Activated CD4-positive, alpha-beta T cell treated with anti-CD3 and anti-CD28 coated beads, Interleukin-2, amount 50 U/mL, for 4 hours (primary cell): Measurements from ENCODE around the gene KCNJ14.

ENCODE experiments used
- DNase-seq, 2 experiments: peaks; one replicate each; pipeline ENCODE4 v3.0.0-alpha.2; 2020

Gene KCNJ14

DNA sequence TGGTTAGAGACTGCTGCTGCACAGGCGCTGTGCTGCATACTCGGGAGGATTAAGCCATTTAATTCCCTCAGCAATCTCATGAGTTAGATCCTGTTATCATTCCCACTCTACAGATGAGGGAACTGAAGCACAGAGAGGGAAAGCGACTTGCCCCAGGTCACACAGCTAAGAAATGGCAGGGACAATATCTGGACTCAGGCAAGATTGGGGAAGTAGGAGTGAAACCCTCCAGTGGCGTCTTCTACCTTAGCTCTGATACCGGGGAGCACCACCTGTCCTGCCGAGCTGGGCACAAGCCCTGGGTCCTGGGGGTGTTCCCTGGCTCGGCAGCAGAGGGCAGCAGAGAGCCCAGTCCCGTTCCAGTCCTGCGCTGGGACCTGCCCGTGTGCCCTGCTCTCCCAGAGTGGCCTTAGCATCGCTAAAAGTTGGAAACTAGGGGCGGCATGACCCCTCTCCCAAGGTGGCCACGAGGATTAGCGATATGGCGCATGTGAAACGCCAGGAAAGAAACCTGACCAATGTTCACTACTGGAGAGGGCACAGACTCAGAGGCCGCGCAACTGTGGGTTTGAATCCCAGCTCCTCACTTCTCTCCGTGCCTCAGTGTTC is 34.3 kb downstream of the KCNJ14 start:
- DNase-seq, result peak; percentile 73 to 77

DNA sequence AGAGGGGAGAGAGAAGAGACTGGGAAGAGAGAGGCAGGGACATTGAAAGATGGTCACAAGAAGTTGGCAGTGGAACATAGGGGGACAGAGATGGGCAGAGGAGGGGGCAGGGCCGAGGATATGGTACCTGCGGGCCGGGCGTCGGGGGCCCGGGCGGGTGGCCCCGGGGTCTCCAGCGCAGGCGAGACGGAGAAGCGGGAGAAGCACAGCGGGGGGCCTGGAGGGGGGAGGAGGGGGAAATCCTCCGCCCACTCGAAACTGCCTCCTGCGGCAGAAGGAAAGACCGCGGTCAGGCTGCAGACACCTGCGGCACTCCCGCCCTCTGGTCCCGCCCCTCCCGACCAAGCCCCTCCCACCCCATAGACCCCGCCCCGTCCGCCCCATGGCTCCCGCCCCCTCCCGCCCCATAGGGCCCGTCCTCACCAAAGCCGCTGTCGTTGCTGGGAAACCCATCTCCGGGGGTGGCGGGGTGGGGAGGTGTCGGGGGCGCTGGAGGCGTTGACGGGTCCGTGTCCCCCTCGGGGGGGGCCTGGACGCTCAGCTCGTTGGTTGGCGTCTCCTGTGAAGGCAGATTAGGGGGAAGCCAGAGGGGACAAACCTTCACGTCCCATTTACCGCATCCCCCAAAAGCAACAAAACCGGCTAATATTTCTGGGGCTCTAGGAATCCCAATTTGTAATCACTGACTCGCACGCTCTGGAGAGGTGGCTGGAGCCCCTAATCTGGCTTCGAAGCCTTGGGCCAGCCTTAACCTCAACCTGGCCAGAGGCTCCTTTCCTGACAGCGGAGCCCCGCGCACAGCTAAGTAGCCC is 35.8 kb downstream of the KCNJ14 start:
- DNase-seq, result peak; percentile 46 to 47

DNA sequence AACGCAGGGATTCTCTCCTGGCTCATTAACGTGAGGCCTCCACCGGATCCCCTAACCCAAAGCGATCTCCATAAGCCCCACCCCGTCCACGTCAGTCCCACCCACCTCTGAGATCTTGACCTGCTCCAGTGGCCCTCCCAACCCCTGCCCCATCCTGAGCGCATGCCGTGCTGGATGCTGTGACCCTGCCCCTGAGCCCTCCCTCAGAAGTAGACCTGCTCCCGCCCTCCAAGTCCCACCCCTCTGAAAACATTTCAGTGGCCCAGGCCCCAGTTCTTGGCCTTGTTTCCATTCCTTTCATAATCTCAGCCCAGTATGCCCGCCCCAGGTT is 36.4 kb downstream of the KCNJ14 start:
- DNase-seq, result no peak

DNA sequence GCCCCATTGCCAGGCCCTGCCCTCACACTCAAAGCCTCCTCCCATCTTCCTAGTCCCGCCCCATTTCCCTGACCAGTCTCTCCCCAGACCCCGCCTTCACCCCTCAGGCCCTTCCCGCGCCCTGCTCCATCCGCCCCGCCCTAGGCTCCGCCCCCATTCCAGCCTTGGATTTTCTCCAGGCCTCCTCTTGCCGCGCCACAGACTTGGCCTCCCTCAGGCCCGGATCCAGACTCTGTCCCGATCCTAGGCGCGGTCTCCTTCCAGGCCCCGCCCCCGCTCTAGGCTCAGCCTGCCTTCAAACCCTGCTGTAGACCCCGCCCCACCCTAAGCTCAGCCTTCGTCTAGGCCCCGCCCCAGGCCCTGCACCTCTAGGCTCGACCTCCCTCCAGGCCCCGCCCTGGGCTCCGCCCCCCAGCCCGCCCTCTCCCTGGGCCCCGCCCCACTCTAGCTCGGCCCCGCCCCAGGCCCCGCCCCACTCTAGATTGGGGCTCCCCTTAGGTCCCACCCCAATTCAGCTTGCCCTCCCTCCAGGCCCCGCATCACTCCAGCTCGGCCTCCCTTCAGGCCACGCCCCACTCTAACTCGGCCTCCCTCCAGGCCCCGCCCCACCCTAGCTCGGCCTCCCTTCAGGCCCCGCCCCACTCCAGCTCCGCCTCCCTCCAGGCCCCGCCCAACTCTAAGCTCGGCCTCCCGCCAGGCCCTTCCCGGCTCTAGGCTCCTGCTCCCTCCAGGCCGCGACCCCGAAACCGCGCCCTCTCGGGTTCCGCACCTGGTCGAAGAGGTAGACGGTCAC is 37.7 kb downstream of the KCNJ14 start:
- peak; percentile 73 to 74 for DNase-seq

DNA sequence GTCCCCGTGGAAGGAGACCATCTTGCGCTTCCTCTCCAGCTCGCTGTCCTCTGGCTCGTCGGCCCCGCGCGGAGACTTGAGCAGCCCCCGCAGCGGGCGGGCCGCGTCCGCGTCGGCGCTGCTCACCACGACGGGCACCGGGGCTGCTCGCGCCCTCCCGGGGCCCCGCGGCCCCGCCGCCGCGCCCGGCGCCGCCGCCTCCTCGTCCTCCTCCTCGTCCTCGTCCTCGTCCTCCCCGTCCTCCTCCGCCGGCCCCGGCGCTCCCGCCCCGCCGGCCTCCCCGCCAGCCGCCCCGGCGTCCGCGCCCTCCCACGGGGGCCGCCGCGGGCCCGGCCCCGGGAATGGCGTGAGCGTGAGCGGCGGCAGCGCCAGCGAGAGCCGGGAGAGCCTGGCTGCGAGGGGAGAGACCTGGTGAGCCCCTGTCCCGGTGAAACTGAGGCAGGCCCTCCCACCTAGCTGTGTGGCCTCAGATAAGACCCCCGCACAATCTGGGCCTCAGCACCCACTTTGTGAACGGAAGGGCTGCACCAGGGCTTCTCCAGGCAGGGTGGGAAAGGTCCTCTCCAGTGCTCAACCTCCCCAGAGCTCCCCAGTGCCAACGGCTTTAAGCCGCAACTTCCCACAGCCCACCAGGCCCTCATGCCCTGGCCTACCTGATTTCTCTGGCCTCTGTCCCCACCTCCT is 38.5 kb downstream of the KCNJ14 start:
- DNase-seq, result no peak

- no peak for DNase-seq
Measured at GRCh38 chr19:48495396-48495795, 40.0 kb downstream of the KCNJ14 start.

DNA sequence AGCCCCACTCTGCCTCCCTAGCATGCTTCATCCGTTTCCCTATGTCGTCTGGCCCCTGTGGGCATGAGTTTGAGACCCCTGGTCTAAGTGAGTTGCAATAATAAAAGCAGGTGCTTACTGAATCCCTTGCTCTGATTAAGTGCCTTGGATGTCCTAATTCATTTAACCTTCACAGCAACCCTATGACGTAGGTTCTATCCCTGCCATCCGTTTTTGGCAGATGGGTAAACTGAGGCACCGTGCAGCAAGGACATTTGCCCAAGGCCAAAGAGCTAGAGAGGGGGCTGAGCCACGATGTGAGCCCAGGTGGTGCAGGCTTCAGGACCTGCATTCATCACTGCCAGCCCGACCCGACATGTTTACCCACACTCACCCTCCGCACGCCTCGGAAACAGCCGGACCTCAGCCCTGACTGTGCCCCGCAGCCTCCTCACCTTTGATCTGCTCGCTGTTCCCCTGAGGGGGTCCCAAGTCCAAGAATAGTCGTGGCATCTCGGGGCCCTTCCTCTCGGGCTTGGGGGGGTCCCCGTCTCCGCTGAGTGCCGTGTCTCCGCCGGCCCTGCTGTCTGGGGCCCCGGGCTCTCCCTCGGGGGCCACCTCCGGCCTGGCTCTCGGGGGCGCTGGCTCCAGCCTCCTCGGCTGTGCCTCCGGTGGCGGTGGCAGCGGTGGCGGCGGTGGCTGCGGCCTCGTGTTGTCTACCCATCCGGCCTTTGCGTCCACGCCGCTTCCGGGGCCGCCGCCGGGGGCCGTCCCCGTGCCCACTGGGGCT is 41.8 kb downstream of the KCNJ14 start:
- no peak for DNase-seq

GRCh38 chr19:48497728-48498594 is 42.6 kb downstream of the KCNJ14 start:
- DNase-seq, result no peak

GRCh38 chr19:48498595-48499311 is 43.4 kb downstream of the KCNJ14 start:
- no peak for DNase-seq

DNA sequence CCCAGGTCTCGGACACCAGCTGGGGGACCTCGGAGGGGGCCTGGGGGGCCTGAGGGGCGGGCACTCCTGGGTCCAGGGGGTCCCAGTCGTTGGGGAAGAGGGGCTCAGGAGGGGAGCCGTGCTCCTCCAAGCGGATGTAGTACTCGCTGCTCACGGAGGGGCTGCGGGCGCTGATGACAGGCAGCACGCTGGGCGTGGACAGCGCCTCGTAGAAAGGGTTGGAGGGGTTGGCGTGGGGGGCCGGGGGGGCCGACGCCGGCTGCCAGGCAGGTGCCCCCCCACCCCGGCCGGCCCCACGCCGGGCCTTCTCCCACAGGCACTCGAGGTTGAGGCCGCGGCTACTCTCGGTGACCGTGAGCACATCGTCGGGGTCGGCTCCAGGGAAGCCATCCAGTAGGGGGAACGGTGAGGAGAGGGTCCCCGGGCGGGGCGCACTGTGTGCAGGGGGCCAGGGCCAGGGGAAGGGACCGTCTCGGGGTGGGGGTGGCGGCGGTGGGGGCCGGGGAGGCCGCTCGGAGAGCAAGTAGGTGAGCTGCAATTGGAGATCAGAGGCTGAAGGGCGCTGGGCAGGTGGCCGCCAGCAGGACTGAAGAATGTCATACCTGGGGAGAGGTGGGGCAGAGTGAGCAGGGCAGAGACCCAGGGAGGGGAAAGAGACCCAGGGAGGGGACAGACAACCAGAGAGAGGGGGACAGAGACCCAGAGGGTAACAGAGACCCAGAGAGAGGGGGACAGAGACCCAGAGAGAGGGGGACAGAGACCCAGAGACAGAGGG is 44.1 kb downstream of the KCNJ14 start:
- DNase-seq, result no peak

DNA sequence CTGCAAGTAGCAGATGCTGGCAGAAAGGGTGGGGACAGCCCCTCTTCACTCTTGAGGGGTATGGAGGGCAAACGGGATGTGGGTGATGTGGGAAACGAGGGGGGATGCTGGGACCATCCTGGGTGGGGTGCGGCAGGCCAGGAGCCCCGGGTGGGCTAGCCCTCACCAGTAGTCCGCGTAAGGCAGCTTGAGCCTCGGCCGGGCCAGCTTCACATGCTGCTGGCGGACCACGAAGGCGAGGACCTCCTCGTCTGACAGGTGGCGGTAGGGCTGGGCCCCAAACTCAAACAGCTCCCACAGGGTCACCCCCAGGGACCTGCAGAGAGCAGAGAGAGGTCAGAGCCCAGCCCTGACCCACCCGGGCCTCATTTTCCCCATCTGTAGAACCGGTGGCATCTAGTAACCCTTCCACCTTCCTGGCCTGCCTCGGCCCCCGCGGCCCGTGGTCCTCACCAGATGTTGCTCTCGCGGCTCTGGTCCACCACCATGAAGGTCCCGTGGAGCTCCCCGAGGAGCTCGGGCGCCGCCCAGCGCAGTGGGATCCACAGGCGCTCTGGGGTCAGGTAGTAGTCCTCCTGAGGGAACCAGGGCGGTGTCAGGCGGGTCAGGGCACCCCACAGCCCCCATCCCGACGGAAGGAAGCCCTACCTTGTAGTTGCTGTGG is 45.6 kb downstream of the KCNJ14 start:
- DNase-seq, result no peak

DNA sequence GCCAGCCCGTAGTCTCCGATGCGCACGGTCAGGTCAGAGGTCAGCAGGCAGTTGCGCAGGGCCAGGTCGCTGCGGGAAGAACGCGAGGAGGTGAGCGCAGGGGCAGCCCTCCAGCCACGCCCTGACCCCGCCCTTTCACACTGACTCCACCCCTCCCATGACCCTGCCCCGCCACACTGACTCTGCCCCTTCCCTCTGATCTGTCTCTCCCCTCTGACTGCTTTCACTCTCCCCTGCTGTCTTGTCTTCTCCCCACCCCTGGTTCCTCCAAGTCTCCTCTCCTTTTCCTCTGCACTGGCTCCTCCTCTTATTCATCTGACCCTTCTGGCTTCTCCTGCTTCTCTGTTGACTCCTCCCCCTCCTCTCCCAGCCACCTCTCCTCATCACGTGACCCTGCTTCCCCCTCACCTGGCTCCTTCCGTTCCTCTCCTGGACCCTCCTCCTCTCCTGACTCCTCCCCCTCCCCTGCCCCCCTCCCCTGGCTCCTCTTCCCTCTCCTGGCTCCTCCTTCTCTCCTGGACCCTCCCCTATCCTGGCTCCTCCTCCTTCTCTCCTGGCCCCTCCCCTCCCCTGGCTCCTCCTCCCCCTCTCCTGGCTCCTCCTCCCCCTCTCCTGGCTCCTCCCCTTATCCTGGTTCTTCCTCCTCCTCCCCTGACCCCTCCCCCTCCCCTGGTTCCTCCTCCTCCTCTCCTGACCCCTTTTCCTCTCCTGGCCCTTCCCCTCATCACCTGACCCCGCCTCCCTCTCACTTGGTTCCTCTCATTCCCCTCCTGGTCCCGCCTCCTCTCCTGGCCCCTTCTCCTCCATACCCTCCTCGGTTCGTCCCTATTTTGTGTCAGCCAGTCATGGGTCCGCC is 46.3 kb downstream of the KCNJ14 start:
- DNase-seq, result peak; percentile 37 to 72

- DNase-seq, result peak in 1 of 2 experiments; percentile 75
Measured at GRCh38 chr19:48502350-48503018, 47.1 kb downstream of the KCNJ14 start.

DNA sequence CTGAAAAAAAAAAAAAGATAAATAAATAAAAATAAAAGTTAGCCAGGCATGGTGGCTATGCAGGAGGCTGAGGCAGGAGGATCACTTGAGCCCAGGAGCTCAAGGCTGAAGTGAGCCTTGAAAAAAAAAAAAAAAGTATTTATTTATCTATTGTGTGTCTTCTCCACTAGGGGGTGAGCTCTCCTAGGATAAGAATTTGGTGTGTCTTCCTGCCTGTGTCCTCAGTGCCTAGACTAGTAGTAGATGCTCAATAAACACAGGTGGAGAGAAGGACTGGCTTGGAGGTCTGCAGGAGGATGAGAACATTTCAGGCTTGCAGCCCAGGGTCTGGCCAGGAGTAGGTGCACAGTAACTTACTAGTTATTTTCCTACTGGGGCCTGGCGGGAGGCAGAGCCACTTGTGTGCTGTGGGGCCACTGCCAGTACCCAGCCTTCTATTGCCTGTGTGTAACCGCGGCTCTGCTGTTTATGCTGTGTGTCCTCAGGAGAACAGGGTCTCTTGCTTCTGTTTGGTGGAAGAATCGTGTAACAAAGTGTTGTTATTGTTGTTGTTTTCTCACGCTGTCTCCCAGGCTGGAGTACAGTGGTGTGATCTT is 50.9 kb downstream of the KCNJ14 start:
- no peak for DNase-seq

DNA sequence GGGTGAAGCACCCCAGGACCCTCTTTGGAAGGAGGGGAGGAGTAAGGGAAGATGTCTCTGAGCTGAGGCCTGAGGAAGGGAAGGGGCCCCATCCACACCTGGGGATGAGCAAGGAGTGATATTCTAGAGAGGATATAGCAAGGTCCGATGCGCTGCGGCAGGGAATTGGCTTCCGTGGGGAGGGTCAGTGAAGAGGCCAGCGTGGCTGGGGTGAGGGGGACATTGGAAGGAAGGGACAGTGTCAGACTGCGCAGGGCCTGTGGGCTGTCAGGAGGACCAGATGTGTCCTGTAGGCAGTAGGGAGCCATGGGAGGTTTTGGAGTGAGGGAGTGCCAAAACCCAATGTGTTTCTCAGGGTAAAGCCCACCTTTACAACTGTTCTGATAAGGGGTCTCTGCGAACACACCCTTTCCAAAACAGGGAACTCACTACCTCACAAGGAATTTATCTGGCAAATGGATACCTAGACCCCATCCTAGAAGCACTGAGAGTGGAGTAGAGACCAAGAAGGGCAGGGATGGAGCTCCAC is 52.6 kb downstream of the KCNJ14 start:
- no peak for DNase-seq

DNA sequence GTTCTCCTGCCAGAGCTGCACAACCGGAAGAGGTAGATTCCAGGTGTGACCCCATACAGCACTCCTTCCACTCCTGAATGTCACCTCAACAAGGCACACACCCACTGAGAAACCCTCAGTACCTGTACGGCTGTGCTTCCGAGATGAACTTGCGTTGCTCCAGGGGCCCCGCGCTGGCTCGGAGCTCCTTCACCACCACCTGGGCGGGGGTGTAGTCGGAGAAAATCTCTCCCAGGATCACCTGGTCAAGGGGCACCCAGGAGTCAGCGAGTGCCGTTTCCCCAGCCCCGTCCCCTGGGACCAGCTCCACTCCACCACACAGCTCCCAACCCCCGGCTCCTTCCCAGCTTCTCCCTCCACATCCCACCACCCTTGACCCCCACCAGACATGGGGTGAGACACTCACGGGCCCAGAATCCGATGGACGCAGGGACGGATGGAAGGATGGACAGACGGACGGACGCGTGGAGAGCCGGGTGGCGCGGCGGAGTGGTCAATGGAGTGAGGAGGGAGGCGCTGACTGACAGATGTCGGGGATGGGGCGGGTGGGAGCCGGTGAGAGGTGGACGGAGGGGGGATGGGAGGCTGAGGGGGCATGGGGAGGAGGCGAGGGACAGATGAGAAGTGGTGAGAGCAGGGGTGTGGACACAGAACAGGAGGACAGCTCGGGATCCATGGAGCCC is 53.5 kb downstream of the KCNJ14 start:
- DNase-seq, result no peak
